ENCODE results near the gene NISCH.

Gene NISCH

DNA sequence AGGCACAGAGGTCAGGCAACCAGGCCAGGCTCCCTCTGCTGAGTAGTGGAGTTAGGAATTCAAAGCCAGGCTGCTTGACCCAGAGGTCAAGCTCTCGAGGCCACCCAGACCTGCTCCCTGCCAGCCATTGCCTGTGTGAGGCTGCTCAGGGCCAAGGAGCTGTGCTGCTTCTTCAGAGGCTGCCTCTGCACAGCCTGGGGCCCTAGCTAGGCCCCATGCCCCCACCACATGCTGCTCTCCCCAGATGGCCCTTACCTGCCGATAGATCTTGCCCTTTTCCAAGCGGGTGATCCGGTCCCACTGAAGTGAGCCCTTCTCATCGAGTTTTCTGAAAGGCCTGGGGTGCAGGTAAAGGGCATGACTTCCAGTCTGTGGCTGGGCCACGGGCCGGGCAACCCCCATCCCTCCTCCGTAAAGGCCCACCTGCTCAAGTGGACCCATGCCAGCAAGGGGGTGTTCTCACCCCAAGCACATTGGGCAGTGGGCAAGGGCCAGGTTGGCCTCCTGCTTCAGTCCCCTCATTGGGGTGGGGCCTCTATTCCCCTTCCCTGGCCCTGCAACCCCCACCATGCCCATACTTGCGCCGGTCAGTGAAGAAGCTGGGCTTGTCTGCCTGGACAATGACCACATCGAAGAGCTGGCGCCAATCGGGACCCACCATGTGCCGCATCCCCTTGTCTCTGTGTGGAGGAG lies 71.8 kb downstream of the NISCH start:
- no peak overlapping the region for H3K27ac ChIP-seq
- TF ChIP-seq, protein P1, sequence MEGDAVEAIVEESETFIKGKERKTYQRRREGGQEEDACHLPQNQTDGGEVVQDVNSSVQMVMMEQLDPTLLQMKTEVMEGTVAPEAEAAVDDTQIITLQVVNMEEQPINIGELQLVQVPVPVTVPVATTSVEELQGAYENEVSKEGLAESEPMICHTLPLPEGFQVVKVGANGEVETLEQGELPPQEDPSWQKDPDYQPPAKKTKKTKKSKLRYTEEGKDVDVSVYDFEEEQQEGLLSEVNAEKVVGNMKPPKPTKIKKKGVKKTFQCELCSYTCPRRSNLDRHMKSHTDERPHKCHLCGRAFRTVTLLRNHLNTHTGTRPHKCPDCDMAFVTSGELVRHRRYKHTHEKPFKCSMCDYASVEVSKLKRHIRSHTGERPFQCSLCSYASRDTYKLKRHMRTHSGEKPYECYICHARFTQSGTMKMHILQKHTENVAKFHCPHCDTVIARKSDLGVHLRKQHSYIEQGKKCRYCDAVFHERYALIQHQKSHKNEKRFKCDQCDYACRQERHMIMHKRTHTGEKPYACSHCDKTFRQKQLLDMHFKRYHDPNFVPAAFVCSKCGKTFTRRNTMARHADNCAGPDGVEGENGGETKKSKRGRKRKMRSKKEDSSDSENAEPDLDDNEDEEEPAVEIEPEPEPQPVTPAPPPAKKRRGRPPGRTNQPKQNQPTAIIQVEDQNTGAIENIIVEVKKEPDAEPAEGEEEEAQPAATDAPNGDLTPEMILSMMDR (IDR thresholded peaks at IDR 0.05) = no peak
- TF ChIP-seq ZFX (IDR thresholded peaks at IDR 0.05; ENCODE audit: borderline replicate concordance) = no peak

DNA sequence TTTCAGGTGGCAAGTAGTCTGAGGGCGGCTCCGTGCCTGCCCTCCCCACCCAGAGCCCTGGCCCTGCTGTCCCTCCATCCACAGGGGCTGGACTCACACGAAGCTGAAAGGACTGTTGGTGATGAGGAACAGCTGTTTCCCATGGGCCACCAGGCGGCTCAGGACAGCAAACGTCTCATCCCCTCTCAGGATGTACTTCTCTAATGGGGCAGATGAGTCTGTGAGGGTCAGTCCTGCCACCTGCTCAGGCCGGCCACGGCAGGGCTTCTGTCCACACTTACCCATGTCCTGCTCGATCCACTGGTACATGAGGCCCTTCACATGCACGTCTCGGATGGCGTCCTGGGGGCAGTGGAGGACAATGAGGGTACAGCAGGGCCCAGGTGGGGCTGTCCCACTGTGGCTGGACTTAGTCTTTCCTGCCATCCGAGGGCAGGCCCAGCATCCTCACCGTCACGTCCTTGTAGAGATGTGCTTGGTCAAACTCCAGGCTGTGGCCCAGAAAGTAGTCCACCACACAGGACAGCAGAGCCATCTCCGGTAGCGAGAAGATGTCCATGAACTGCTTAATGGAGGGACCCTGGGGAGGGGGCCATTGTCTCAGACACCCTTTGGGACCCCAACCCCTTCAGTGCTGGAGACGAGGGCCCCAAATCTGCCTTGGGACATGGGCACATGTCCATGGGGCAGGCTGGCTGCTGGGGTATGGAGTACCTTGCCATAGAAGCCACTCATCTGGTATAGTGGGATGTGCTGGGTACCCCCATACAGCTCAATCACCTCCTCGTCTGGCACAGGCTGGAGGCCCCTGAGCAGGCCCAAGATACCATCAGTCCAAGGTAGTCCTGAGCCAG lies 72.6 kb downstream of the NISCH start:
- TF ChIP-seq, protein P1 (IDR thresholded peaks at IDR 0.05) = no peak
- no peak for TF ChIP-seq ZFX (IDR thresholded peaks at IDR 0.05; ENCODE audit: borderline replicate concordance)

DNA sequence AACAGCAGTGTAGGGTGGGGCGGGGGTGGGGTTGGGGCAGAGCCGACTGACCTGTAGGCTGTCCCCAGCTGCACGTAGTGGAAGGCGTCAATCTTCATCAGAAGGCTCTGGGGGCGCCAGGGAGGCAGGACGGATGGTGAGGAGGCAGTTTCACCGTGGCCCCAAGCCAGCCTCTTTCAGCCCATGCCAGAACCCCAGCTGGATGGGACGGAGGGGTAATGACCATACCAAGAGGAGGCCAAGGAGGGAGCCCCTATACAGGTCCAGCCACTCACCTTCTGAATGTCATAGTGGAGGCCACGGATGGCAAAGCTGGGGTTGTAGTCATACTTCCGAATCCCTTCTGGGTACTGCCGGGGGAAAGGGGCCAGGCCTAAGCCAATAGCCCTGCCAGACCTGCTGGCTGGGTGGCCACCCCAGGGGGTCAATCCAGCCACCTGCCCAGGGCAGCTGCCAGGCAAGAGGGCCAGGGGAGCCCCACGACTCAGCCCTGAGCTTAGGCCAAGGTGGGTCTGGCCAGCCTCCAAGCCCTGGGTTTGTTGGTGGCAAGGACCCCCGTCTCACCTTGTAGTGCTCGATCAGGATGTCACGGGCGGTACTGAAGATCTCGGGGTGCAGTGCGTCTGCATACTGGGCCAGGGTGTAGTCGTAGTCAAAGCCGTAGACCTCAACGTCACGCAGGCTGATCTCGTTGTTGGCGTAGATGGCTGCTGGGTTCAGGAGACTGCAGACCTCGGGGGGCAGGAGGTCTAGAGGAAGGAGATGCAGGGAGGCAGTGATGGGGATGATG lies 73.4 kb downstream of the NISCH start:
- no peak overlapping the region for H3K27ac ChIP-seq
- TF ChIP-seq ZFX (IDR thresholded peaks at IDR 0.05; ENCODE audit: borderline replicate concordance) = no peak
- TF ChIP-seq, protein P1 (IDR thresholded peaks at IDR 0.05) = no peak

More for the DNA sequence above, 72.6 kb downstream of the NISCH start:
- H3K27ac ChIP-seq = no peak overlapping the region

DNA sequence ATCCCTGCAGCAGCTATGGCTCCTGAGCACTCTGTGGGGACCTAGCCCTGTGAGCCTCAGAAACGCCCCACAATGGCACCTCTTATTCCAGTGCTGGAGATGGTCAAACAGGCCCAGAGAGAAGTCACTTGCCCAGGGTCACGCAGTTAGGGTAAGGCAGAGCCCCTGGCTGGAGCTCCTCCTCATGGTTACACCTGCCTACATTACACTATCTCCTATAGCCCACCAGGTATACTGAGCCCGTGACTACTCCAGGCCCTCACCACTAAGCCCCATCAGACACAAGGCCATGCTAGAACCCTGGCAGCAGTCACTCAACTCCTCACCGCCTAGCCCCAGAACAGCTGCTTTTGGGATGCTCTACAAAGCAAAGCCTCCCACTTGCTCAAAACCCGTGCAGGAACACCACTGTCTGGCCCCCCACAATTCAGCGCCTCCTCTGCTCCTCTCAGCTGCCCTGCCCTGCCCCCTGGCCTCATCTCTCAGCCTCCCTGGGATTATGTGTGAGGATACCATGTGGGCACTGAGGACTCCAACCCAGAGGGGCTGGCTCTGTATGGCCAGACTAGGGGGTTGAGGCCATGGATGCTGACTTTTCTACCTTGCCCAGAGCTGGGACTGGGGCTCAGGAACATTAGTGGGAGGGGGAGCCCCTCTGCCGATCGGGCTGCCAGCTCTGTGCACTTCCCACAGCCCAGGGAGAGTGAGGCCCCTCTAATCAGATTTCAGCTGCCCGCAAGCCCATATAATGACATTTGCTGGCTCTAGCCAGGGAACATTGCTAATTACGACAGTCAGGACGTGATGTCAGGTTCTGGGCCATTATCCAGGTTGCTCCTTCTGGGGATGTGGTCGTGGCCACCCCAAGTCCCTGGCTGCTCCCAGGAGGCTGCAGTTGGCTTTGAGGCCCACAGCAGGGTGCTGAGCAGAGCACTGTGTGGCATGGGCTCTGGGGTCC lies 74.3 kb downstream of the NISCH start:
- H3K27ac ChIP-seq = no peak overlapping the region

DNA sequence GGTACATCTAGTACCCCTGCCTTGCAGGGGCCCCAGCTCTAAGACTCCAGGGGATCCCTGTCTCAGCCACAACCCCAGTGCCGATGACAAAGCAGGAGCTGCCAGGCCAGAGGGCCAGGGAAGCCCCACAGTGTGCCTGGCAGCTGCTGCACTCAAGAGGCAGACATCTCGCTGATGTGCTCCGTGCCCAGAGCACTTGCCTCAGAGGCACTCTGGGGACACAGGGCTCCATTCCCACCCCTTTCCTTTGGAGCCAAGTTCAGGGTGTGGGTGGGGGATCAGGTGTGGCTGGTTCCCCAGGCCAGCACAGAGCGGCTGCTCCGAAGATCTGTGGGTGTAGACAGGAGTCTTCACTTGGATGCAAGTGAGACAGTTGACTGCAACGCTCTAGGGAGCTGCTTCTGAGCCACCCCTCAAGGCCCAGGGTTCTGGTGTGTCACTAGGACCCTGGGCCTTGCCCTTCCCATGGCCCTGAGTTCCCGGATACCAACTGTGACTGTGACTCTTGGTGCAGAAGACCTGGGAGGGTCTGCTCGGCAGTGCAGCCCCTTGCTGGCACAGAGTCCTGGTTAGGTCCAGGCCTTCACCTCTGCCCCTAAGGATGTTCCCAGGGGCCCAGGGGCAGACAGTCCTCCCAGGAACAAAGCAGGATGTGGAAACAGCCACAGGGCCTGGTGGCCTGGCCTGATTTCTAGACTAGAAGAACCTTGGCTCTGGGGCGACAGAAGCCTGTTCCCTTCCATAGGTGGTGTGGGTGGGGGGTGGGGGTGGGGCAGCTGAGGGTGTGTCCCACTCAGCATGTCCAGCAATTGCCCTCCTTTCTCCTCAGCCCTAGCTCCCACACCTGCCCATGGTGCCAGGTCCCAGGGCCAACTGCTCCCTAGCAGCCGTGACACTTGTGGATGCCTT lies 75.8 kb downstream of the NISCH start:
- no peak overlapping the region for H3K27ac ChIP-seq
- TF ChIP-seq, protein P1 (IDR thresholded peaks at IDR 0.05) = no peak
- no peak for TF ChIP-seq ZFX (IDR thresholded peaks at IDR 0.05; ENCODE audit: borderline replicate concordance)

More for the DNA sequence above, 74.3 kb downstream of the NISCH start:
- TF ChIP-seq, protein P1 (IDR thresholded peaks at IDR 0.05) = no peak
- no peak for TF ChIP-seq ZFX (IDR thresholded peaks at IDR 0.05; ENCODE audit: borderline replicate concordance)

Data from 22Rv1 (cell line).